ENCODE data around the gene SLC38A1. TPM values are rescaled to one million over a fixed set of nuclear protein-coding genes. Genes with fewer than 3 reads are reported as not detected.

SLC38A1 gene
- total and polyA plus RNA-seq, 4 donors, result 4.2 to 66.2 (median 17.7) TPM

GRCh38 chr12:46267575-46267824 lies 1.3 kb downstream of the SLC38A1 start:
- WGBS, 2 donors, result 1% methylated on average over 19 of the region's 19 CpGs
- peak overlapping the region in 1 of 2 donors; percentile 25 for H3K27ac ChIP-seq (ENCODE audit: low read depth in 1 of 2, low read length in 2 of 2)
- DNase-seq, result no peak
- intact Hi-C loops (cut with DNase I), result loop anchor here in 1 of 2 donors (5.0 kb wide), 2 partner anchors 45 to 105 kb away; no protein-coding TSS in a partner anchor
- ATAC-seq (ENCODE audit: low FRiP score), result peak; percentile 3
- H3K4me3 ChIP-seq (ENCODE audit: low read length in 2 of 2), result peak overlapping the region; percentile 16 to 58
- H3K9me3 ChIP-seq (ENCODE audit: control insufficient read depth, low read length), result no peaks in the 10 kb centered on the region
- H3K27me3 ChIP-seq (ENCODE audit: control insufficient read depth in 1 of 2, insufficient read depth in 2 of 2, low read length in 1 of 2), result no peaks in the 10 kb centered on the region
- no peaks in the 10 kb centered on the region for H3K36me3 ChIP-seq (ENCODE audit: control insufficient read depth in 1 of 2, insufficient read depth in 2 of 2, low read length in 1 of 2)
- no peaks in the 10 kb centered on the region for H3K4me1 ChIP-seq (ENCODE audit: control insufficient read depth in 1 of 2, insufficient read depth in 2 of 2, low read length in 2 of 2)

GRCh38 chr12:46266869-46267574 lies 1.8 kb downstream of the SLC38A1 start:
- intact Hi-C loops (cut with DNase I), result loop anchor here in 1 of 2 donors (5.0 kb wide), 2 partner anchors 45 to 105 kb away; no protein-coding TSS in a partner anchor
- peak; percentile 61 for ATAC-seq (ENCODE audit: low FRiP score)
- WGBS, 2 donors, result 2% methylated on average over 33 of the region's 33 CpGs
- no peaks in the 10 kb centered on the region for H3K4me1 ChIP-seq (ENCODE audit: control insufficient read depth in 1 of 2, insufficient read depth in 2 of 2, low read length in 2 of 2)
- H3K27me3 ChIP-seq (ENCODE audit: control insufficient read depth in 1 of 2, insufficient read depth in 2 of 2, low read length in 1 of 2), result no peaks in the 10 kb centered on the region
- no peaks in the 10 kb centered on the region for H3K36me3 ChIP-seq (ENCODE audit: control insufficient read depth in 1 of 2, insufficient read depth in 2 of 2, low read length in 1 of 2)
- H3K4me3 ChIP-seq (ENCODE audit: low read length in 2 of 2), result peak overlapping the region; percentile 16 to 58
- peak overlapping the region in 1 of 2 donors; percentile 25 for H3K27ac ChIP-seq (ENCODE audit: low read depth in 1 of 2, low read length in 2 of 2)
- no peaks in the 10 kb centered on the region for H3K9me3 ChIP-seq (ENCODE audit: control insufficient read depth, low read length)
- DNase-seq, result peak; percentile 73 to 87

- intact Hi-C loops (cut with DNase I), result loop anchor here in 1 of 2 donors (5.0 kb wide), 2 partner anchors 44 to 104 kb away; no protein-coding TSS in a partner anchor
- Histone ChIP-seq H3K9me3 (ENCODE audit: control insufficient read depth, low read length) (no peaks in the 10 kb centered on the region), H3K27me3 (ENCODE audit: control insufficient read depth in 1 of 2, insufficient read depth in 2 of 2, low read length in 1 of 2) (no peaks in the 10 kb centered on the region), H3K4me3 (ENCODE audit: low read length in 2 of 2) (peak overlapping the region in 1 of 2 donors; percentile 58), H3K27ac (ENCODE audit: low read depth in 1 of 2, low read length in 2 of 2) (no peak overlapping the region), H3K4me1 (ENCODE audit: control insufficient read depth in 1 of 2, insufficient read depth in 2 of 2, low read length in 2 of 2) (no peaks in the 10 kb centered on the region), H3K36me3 (ENCODE audit: control insufficient read depth in 1 of 2, insufficient read depth in 2 of 2, low read length in 1 of 2) (no peaks in the 10 kb centered on the region)
- 55 to 56% methylated on average over 7 of the region's 7 CpGs for WGBS, 2 donors
- DNase-seq, result no peak
- no peak for ATAC-seq (ENCODE audit: low FRiP score)
Measured at GRCh38 chr12:46266382-46266791, 2.5 kb downstream of the SLC38A1 start.

- no peak overlapping the region for H3K27ac ChIP-seq (ENCODE audit: low read depth in 1 of 2, low read length in 2 of 2)
Measured at GRCh38 chr12:46265734-46266133, 3.1 kb downstream of the SLC38A1 start.

GRCh38 chr12:46265102-46265501 lies 3.7 kb downstream of the SLC38A1 start:
- no peak for ATAC-seq (ENCODE audit: low FRiP score)
- intact Hi-C loops (cut with DNase I), result loop anchor here in 1 of 2 donors (5.0 kb wide), 2 partner anchors 43 to 103 kb away; no protein-coding TSS in a partner anchor
- Histone ChIP-seq H3K36me3 (ENCODE audit: control insufficient read depth in 1 of 2, insufficient read depth in 2 of 2, low read length in 1 of 2) (no peaks in the 10 kb centered on the region), H3K27ac (ENCODE audit: low read depth in 1 of 2, low read length in 2 of 2) (no peak overlapping the region), H3K27me3 (ENCODE audit: control insufficient read depth in 1 of 2, insufficient read depth in 2 of 2, low read length in 1 of 2) (no peaks in the 10 kb centered on the region), H3K4me3 (ENCODE audit: low read length in 2 of 2) (no peak overlapping the region), H3K4me1 (ENCODE audit: control insufficient read depth in 1 of 2, insufficient read depth in 2 of 2, low read length in 2 of 2) (peaks cover 0 to 5% of the 10 kb centered on the region in 2 donors), H3K9me3 (ENCODE audit: control insufficient read depth, low read length) (no peaks in the 10 kb centered on the region)
- DNase-seq, result no peak

More at GRCh38 chr12:46265734-46266133, 3.1 kb downstream of the SLC38A1 start:
- Histone ChIP-seq H3K27me3 (ENCODE audit: control insufficient read depth in 1 of 2, insufficient read depth in 2 of 2, low read length in 1 of 2) (no peaks in the 10 kb centered on the region), H3K4me1 (ENCODE audit: control insufficient read depth in 1 of 2, insufficient read depth in 2 of 2, low read length in 2 of 2) (peaks cover 0 to 2% of the 10 kb centered on the region in 2 donors), H3K4me3 (ENCODE audit: low read length in 2 of 2) (no peak overlapping the region), H3K9me3 (ENCODE audit: control insufficient read depth, low read length) (no peaks in the 10 kb centered on the region), H3K36me3 (ENCODE audit: control insufficient read depth in 1 of 2, insufficient read depth in 2 of 2, low read length in 1 of 2) (no peaks in the 10 kb centered on the region)
- WGBS, 2 donors, result 92 to 95% methylated on average over 3 of the region's 3 CpGs
- intact Hi-C loops (cut with DNase I), result loop anchor here in 1 of 2 donors (5.0 kb wide), 2 partner anchors 43 to 103 kb away; no protein-coding TSS in a partner anchor
- DNase-seq, result no peak
- ATAC-seq (ENCODE audit: low FRiP score), result no peak

- Histone ChIP-seq H3K4me1 (ENCODE audit: control insufficient read depth in 1 of 2, insufficient read depth in 2 of 2, low read length in 2 of 2) (peaks cover 0 to 8% of the 10 kb centered on the region in 2 donors), H3K27ac (ENCODE audit: low read depth in 1 of 2, low read length in 2 of 2) (no peak overlapping the region), H3K4me3 (ENCODE audit: low read length in 2 of 2) (no peak overlapping the region), H3K36me3 (ENCODE audit: control insufficient read depth in 1 of 2, insufficient read depth in 2 of 2, low read length in 1 of 2) (no peaks in the 10 kb centered on the region), H3K27me3 (ENCODE audit: control insufficient read depth in 1 of 2, insufficient read depth in 2 of 2, low read length in 1 of 2) (no peaks in the 10 kb centered on the region), H3K9me3 (ENCODE audit: control insufficient read depth, low read length) (no peaks in the 10 kb centered on the region)
- no peak for ATAC-seq (ENCODE audit: low FRiP score)
- no peak for DNase-seq
- intact Hi-C loops (cut with DNase I), result loop anchor here in 1 of 2 donors (5.0 kb wide), 1 partner anchor 42 kb away; no protein-coding TSS in a partner anchor
- 0 to 74% methylated on average over 1 of the region's 1 CpG for WGBS, 2 donors
Measured at GRCh38 chr12:46264057-46264456, 4.8 kb downstream of the SLC38A1 start.

GRCh38 chr12:46263140-46264016 lies 5.5 kb downstream of the SLC38A1 start:
- no peak overlapping the region for H3K27ac ChIP-seq (ENCODE audit: low read depth in 1 of 2, low read length in 2 of 2)
- no peak overlapping the region for H3K4me3 ChIP-seq (ENCODE audit: low read length in 2 of 2)

GRCh38 chr12:46261646-46262045 lies 7.2 kb downstream of the SLC38A1 start:
- DNase-seq, result no peak
- Histone ChIP-seq H3K27ac (ENCODE audit: low read depth in 1 of 2, low read length in 2 of 2) (no peak overlapping the region), H3K4me3 (ENCODE audit: low read length in 2 of 2) (no peak overlapping the region), H3K4me1 (ENCODE audit: control insufficient read depth in 1 of 2, insufficient read depth in 2 of 2, low read length in 2 of 2) (peaks cover 0 to 8% of the 10 kb centered on the region in 2 donors), H3K27me3 (ENCODE audit: control insufficient read depth in 1 of 2, insufficient read depth in 2 of 2, low read length in 1 of 2) (no peaks in the 10 kb centered on the region), H3K9me3 (ENCODE audit: control insufficient read depth, low read length) (no peaks in the 10 kb centered on the region), H3K36me3 (ENCODE audit: control insufficient read depth in 1 of 2, insufficient read depth in 2 of 2, low read length in 1 of 2) (no peaks in the 10 kb centered on the region)
- intact Hi-C loops (cut with DNase I), result loop anchor here in 1 of 2 donors (5.0 kb wide), 1 partner anchor 39 kb away; no protein-coding TSS in a partner anchor
- 87 to 88% methylated on average over 2 of the region's 2 CpGs for WGBS, 2 donors
- no peak for ATAC-seq (ENCODE audit: low FRiP score)

More at GRCh38 chr12:46263140-46264016, 5.5 kb downstream of the SLC38A1 start:
- H3K27me3 ChIP-seq (ENCODE audit: control insufficient read depth in 1 of 2, insufficient read depth in 2 of 2, low read length in 1 of 2), result no peaks in the 10 kb centered on the region
- no peaks in the 10 kb centered on the region for H3K36me3 ChIP-seq (ENCODE audit: control insufficient read depth in 1 of 2, insufficient read depth in 2 of 2, low read length in 1 of 2)
- no peaks in the 10 kb centered on the region for H3K9me3 ChIP-seq (ENCODE audit: control insufficient read depth, low read length)
- no peak for ATAC-seq (ENCODE audit: low FRiP score)
- intact Hi-C loops (cut with DNase I), result loop anchor here in 1 of 2 donors (5.0 kb wide), 1 partner anchor 41 kb away; no protein-coding TSS in a partner anchor
- no peak for DNase-seq
- H3K4me1 ChIP-seq (ENCODE audit: control insufficient read depth in 1 of 2, insufficient read depth in 2 of 2, low read length in 2 of 2), result peaks cover 0 to 8% of the 10 kb centered on the region in 2 donors
- 79 to 82% methylated on average over 6 of the region's 6 CpGs for WGBS, 2 donors
